Measurements from ENCODE around the gene PROZ.
A peak's percentile ranks its signal among the peaks of the same experiment; 100 is the strongest.

PROZ gene

GRCh38 chr13:113140677-113141600 lies 17.5 kb upstream of the PROZ start:
- no peak for DNase-seq (ENCODE audit: low read depth in 1 of 2, low spot score in 1 of 2)

- DNase-seq (ENCODE audit: low read depth in 1 of 2, low spot score in 1 of 2), result no peak
These were observed 16.9 kb upstream of the PROZ start for GRCh38 chr13:113141601-113141970.

GRCh38 chr13:113142876-113143275 lies 15.6 kb upstream of the PROZ start:
- no peak for DNase-seq (ENCODE audit: low read depth in 1 of 2, low spot score in 1 of 2)

- no peak for DNase-seq (ENCODE audit: low read depth in 1 of 2, low spot score in 1 of 2)
These were observed 14.8 kb upstream of the PROZ start for GRCh38 chr13:113143466-113144254.

- no peak for DNase-seq (ENCODE audit: low read depth in 1 of 2, low spot score in 1 of 2)
These were observed 14.2 kb upstream of the PROZ start for GRCh38 chr13:113144255-113144629.

- DNase-seq (ENCODE audit: low read depth in 1 of 2, low spot score in 1 of 2), result no peak
These were observed 13.0 kb upstream of the PROZ start for GRCh38 chr13:113145496-113145895.

- no peak for DNase-seq (ENCODE audit: low read depth in 1 of 2, low spot score in 1 of 2)
These were observed 12.4 kb upstream of the PROZ start for GRCh38 chr13:113145911-113146598.

GRCh38 chr13:113146750-113147149 lies 11.7 kb upstream of the PROZ start:
- no peak for DNase-seq (ENCODE audit: low read depth in 1 of 2, low spot score in 1 of 2)

- no peak for DNase-seq (ENCODE audit: low read depth in 1 of 2, low spot score in 1 of 2)
These were observed 11.2 kb upstream of the PROZ start for GRCh38 chr13:113147206-113147605.

GRCh38 chr13:113148407-113148806 lies 10.0 kb upstream of the PROZ start:
- no peak for DNase-seq (ENCODE audit: low read depth in 1 of 2, low spot score in 1 of 2)

GRCh38 chr13:113148940-113149503 lies 9.4 kb upstream of the PROZ start:
- no peak for DNase-seq (ENCODE audit: low read depth in 1 of 2, low spot score in 1 of 2)

GRCh38 chr13:113149711-113150549 lies 8.5 kb upstream of the PROZ start:
- DNase-seq (ENCODE audit: low read depth in 1 of 2, low spot score in 1 of 2), result no peak

GRCh38 chr13:113150550-113151365 lies 7.7 kb upstream of the PROZ start:
- no peak for DNase-seq (ENCODE audit: low read depth in 1 of 2, low spot score in 1 of 2)

GRCh38 chr13:113151745-113152690 lies 6.4 kb upstream of the PROZ start:
- DNase-seq (ENCODE audit: low read depth in 1 of 2, low spot score in 1 of 2), result no peak

GRCh38 chr13:113152691-113152983 lies 5.8 kb upstream of the PROZ start:
- no peak for DNase-seq (ENCODE audit: low read depth in 1 of 2, low spot score in 1 of 2)

GRCh38 chr13:113152984-113153809 lies 5.3 kb upstream of the PROZ start:
- DNase-seq (ENCODE audit: low read depth in 1 of 2, low spot score in 1 of 2), result no peak

GRCh38 chr13:113153810-113154748 lies 4.4 kb upstream of the PROZ start:
- DNase-seq (ENCODE audit: low read depth in 1 of 2, low spot score in 1 of 2), result peak in 1 of 2 donors; percentile 57

Measured in activated CD4-positive, alpha-beta T cell treated with anti-CD3 and anti-CD28 coated beads, Interleukin-2, amount 50 U/mL, for 24 hours (primary cell).